K562 (cell line): ENCODE measurements around the gene GPRIN2. TPM values are rescaled to one million over a fixed set of nuclear protein-coding genes. Genes with fewer than 3 reads are reported as not detected.

ENCODE experiments used
- ATAC-seq: fragments of 200-7000 bp; cut with Tn5 transposase; 3 replicates; pipeline ENCODE4 v1.9.1; 2020; ENCODE audit warnings: moderate library complexity
- BruUV-seq: library from RNA; stranded (reverse); fragments of 400-500 nt; replicated peaks from 2 replicates; lab custom pipeline; 2021; lab: Mats Ljungman, UMichigan
- CTCF ChIA-PET: fragments of 300-600 bp; formaldehyde crosslinking; extraction: SDS; loops from one replicate; lab custom pipeline; 2021; ENCODE audit warnings: low intra/inter-chr PET ratio; lab: Yijun Ruan, JAX
- POLR2A ChIA-PET: fragments of 300-600, 350-650 bp; sonication (Branson Sonifier 250); formaldehyde crosslinking; extraction: SDS; loops from one replicate; lab custom pipeline; 2021; ENCODE audit warnings: antibody characterized with exemption, inconsistent platforms; lab: Yijun Ruan, JAX
- DNase-seq, 4 experiments: peaks; one replicate each; pipeline versions ENCODE4 v3.0.0 to v3.0.0-alpha.2; 2011 to 2018; ENCODE audit warnings: low spot score in 3 of 4, mixed read lengths in 3 of 4; ENCODE audit errors: extremely low read depth in 1 of 4
- FAIRE-seq: peaks from 2 replicates; lab custom pipeline; 2011; peaks lifted over from hg19 to GRCh38; lab: Jason Lieb, UNC
- H2AFZ ChIP-seq: 2 replicates; pipeline ENCODE4 v1.6.0; 2011; ENCODE audit warnings: low read depth, low read length, control low read depth, inconsistent platforms
- H3K27ac ChIP-seq: fragments of 200-600 bp; 3 replicates; pipeline ENCODE4 v1.8.0; 2011; ENCODE audit warnings: low read depth, mild to moderate bottlenecking, control low read depth, inconsistent platforms, low read length, moderate library complexity, mixed read lengths; ENCODE audit errors: extremely low read depth
- H3K27me3 ChIP-seq, 2 experiments: fragments of 300-600 bp in 1 of 2; 2 replicates in 1 of 2; 3 replicates in 1 of 2; pipeline versions ENCODE4 v1.6.0 to v1.8.0; 2011; ENCODE audit warnings: inconsistent platforms in 2 of 2, low read length in 2 of 2, mild to moderate bottlenecking in 1 of 2, mixed read lengths in 1 of 2, moderate library complexity in 1 of 2; ENCODE audit not compliant: control insufficient read depth in 2 of 2, insufficient read depth in 2 of 2
- H3K36me3 ChIP-seq: fragments of 300-600 bp; 3 replicates; pipeline ENCODE4 v1.8.0; 2011; ENCODE audit warnings: mild to moderate bottlenecking, low read length, inconsistent platforms; ENCODE audit not compliant: control insufficient read depth, insufficient read depth
- H3K4me1 ChIP-seq, 2 experiments: fragments of 200-600 bp in 1 of 2; replicated peaks in 1 of 2; 2 replicates in 1 of 2; 3 replicates in 1 of 2; pipeline versions ENCODE4 v1.5.1 to v1.8.0; 2011; ENCODE audit warnings: inconsistent platforms in 2 of 2, low read length in 2 of 2, mild to moderate bottlenecking in 1 of 2, mixed read lengths in 1 of 2, moderate library complexity in 1 of 2; ENCODE audit not compliant: control insufficient read depth in 2 of 2, insufficient read depth in 2 of 2
- H3K4me2 ChIP-seq: 2 replicates; pipeline ENCODE4 v1.6.1; 2011; ENCODE audit warnings: low read length, control low read depth, inconsistent platforms, mixed read lengths; ENCODE audit not compliant: insufficient read depth
- H3K4me3 ChIP-seq: fragments of 200-600 bp; sonication (generic), shearing (Covaris generic); 2 replicates; pipeline ENCODE4 v1.5.1; 2016; ENCODE audit warnings: control low read depth, inconsistent platforms
- H3K79me2 ChIP-seq: fragments of 200-600 bp; 3 replicates; pipeline ENCODE4 v1.8.0; 2011; ENCODE audit warnings: low read length, inconsistent platforms; ENCODE audit not compliant: control insufficient read depth, insufficient read depth
- H3K9ac ChIP-seq, 2 experiments: 2 replicates each; pipeline versions ENCODE4 v1.6.0 to v1.6.1; 2011; ENCODE audit warnings: low read depth in 2 of 2, low read length in 2 of 2, control low read depth in 1 of 2, inconsistent platforms in 1 of 2, mild to moderate bottlenecking in 1 of 2, mixed read lengths in 1 of 2; ENCODE audit not compliant: insufficient read depth in 1 of 2
- H3K9me1 ChIP-seq: one replicate; pipeline ENCODE4 v1.6.0; 2011; ENCODE audit warnings: inconsistent platforms, mild to moderate bottlenecking, low read length, moderate library complexity; ENCODE audit not compliant: control insufficient read depth, insufficient read depth
- H3K9me3 ChIP-seq: replicated peaks from 2 replicates; pipeline ENCODE4 v1.5.1; 2011; ENCODE audit warnings: low read depth, low read length, inconsistent platforms; ENCODE audit not compliant: control insufficient read depth, insufficient read depth
- H4K20me1 ChIP-seq: replicated peaks from 2 replicates; pipeline ENCODE4 v1.6.1; 2011; ENCODE audit warnings: low read length, inconsistent platforms, mixed read lengths; ENCODE audit not compliant: control insufficient read depth, insufficient read depth
- CTCFL ChIP-seq: IDR thresholded peaks from 2 replicates; pipeline ENCODE4 v1.6.1; 2011; ENCODE audit warnings: borderline replicate concordance, low read depth, mild to moderate bottlenecking, moderate library complexity, low read length; ENCODE audit not compliant: insufficient read depth, poor library complexity, severe bottlenecking
- EGR1 ChIP-seq: fragments of 450-650 bp; conservative IDR thresholded peaks from 2 replicates; pipeline ENCODE4 v1.6.1; 2017; ENCODE audit warnings: mild to moderate bottlenecking
- LEF1 ChIP-seq: fragments of 450-650 bp; IDR thresholded peaks from 2 replicates; pipeline ENCODE4 v1.6.1; 2016; ENCODE audit warnings: mild to moderate bottlenecking
- RFX5 ChIP-seq: IDR thresholded peaks from 2 replicates; pipeline ENCODE4 v1.6.1; 2011; ENCODE audit warnings: low read depth, mild to moderate bottlenecking, improper control_type of control experiment, low read length
- SRSF3 ChIP-seq: fragments of 200-400 bp; formaldehyde crosslinking; IDR thresholded peaks from 2 replicates; pipeline ENCODE4 v1.6.1; 2016; ENCODE audit warnings: mild to moderate bottlenecking, low read length, moderate library complexity; ENCODE audit not compliant: insufficient read depth
- USF1 ChIP-seq: sonication (generic); formaldehyde crosslinking; IDR thresholded peaks from 2 replicates; pipeline ENCODE4 v1.9.0; 2022; ENCODE audit warnings: mild to moderate bottlenecking, missing genetic modification reagents
- ZBTB11 ChIP-seq, 3 experiments: fragments of 200-800 bp in 1 of 3; fragments of 250-450 bp in 1 of 3; fragments of 450-650 bp in 1 of 3; sonication (Bioruptor Pico) in 1 of 3; sonication (Bioruptor generic) in 1 of 3; formaldehyde crosslinking in 1 of 3; IDR thresholded peaks; 2 replicates each; pipeline versions ENCODE4 v1.6.1 to v1.8.0; 2016 to 2022; ENCODE audit warnings: mild to moderate bottlenecking in 2 of 3, missing genetic modification characterization in 2 of 3, missing compliant biosample characterization in 1 of 3, moderate library complexity in 1 of 3
- ZC3H4 ChIP-seq: sonication (generic); formaldehyde crosslinking; IDR thresholded peaks from 2 replicates; pipeline ENCODE4 v1.9.0; 2021; ENCODE audit warnings: missing genetic modification reagents, borderline replicate concordance
- ZNF184 ChIP-seq: sonication (generic); formaldehyde crosslinking; IDR thresholded peaks from 2 replicates; pipeline ENCODE4 v1.5.0; 2020; ENCODE audit warnings: missing genetic modification reagents
- ZNF639 ChIP-seq, 2 experiments: fragments of 200-800 bp in 1 of 2; sonication (Bioruptor generic) in 1 of 2; sonication (generic) in 1 of 2; formaldehyde crosslinking in 1 of 2; IDR thresholded peaks in 1 of 2; conservative IDR thresholded peaks in 1 of 2; 2 replicates each; pipeline versions ENCODE4 v1.5.0 to v1.6.1; 2016 to 2020; ENCODE audit warnings: missing compliant biosample characterization in 1 of 2, missing genetic modification characterization in 1 of 2, missing genetic modification reagents in 1 of 2
- WGBS: fragments of 100-300 bp; shearing (Covaris generic); methylation state at CpG from one replicate; pipeline ENCODE4 v1.1.6; 2016; ENCODE audit warnings: low coverage, mixed read lengths; ENCODE audit not compliant: insufficient coverage; ENCODE audit errors: missing lambda C conversion rate; 5-methylcytosine and 5-hydroxymethylcytosine counted together
- in situ Hi-C: fragments of 300-500 bp; cut with MboI; formaldehyde crosslinking; loops from 4 replicates; pipeline ENCODE4 v1.15.0; 2018; ENCODE audit warnings: inconsistent platforms, mixed read lengths
- intact Hi-C: fragments of 100-400 bp; cut with micrococcal nuclease; formaldehyde crosslinking; loops from 2 replicates; pipeline ENCODE4 v1.14.2; 2022
- polyA plus RNA-seq, 8 experiments: library from polyadenylated mRNA; depleted of rRNA in 4 of 8; stranded (reverse) in 5 of 8; unstranded in 3 of 8; fragments of >200 nt; fragmentation: Nextera tagmentation in 2 of 8; fragmentation: Illumina TruSeq in 1 of 8; extraction: Ambion mirVana in 2 of 8; extraction: Trizol in 1 of 8; gene quantifications; 2 replicates each; pipeline versions ENCODE4 v1.2.1 to v1.2.3, GENCODE V29; 2011 to 2014; ENCODE audit warnings: inconsistent platforms in 1 of 8, missing spikeins in 1 of 8
- total RNA-seq, 7 experiments: library from RNA; depleted of rRNA in 6 of 7; stranded (reverse); fragments of >200 nt in 6 of 7; fragmentation: Illumina TruSeq in 2 of 7; extraction: Trizol in 2 of 7; gene quantifications; 2 replicates each; pipeline versions ENCODE4 v1.2.1 to v1.2.3, GENCODE V29; 2011 to 2021; ENCODE audit warnings: low replicate concordance in 1 of 7

Gene GPRIN2
- total and polyA plus RNA-seq, 9 of the 15 experiments (the other 6 are each of a cell fraction or from before 2014, with no cell fraction given), result not detected

GRCh38 chr10:46523119-46523961, 33.1 kb downstream of the GPRIN2 start:
- Histone ChIP-seq H3K4me3 (no peak overlapping the region), H3K4me1 (peaks cover 12 to 15% of the 10 kb centered on the region in 2 experiments; a peak in 4 of 5 replicates), H3K9ac (peak overlapping the region in 1 of 2 experiments; percentile 15; a peak in 1 of 4 replicates), H3K9me1 (no peaks in the 10 kb centered on the region), H3K9me3 (0 out of 2 replicates have a peak, but pooled peaks cover 6% of the 10 kb centered on the region), H3K27ac (no peak overlapping the region), H3K79me2 (no peaks in the 10 kb centered on the region), H3K4me2 (no peak overlapping the region), H3K27me3 (peaks cover 7 to 41% of the 10 kb centered on the region in 2 experiments; a peak in 4 of 5 replicates), H4K20me1 (no peaks in the 10 kb centered on the region; the same call in none of the 2 replicates), H2AFZ (no peak overlapping the region), H3K36me3 (no peaks in the 10 kb centered on the region)
- TF ChIP-seq LEF1 (no peak), ZC3H4 (CRISPR knock-in tag) (no peak), USF1 (peak; percentile 0; the same call in 1 of the 2 replicates), ZNF639 (CRISPR knock-in tag; conservative IDR thresholded peaks at IDR 0.05 in 1 of 2, IDR thresholded peaks at IDR 0.05 in 1 of 2) (0 out of 4 replicates have a peak, but pooled peaks of 1 of the 2 experiments have one; percentile 8), ZNF184 (CRISPR knock-in tag) (0 out of 2 replicates have a peak, but pooled peaks have one; percentile 15), SRSF3 (0 out of 2 replicates have a peak, but pooled peaks have one; percentile 17), ZBTB11 (CRISPR knock-in tag; IDR thresholded peaks at IDR 0.05) (no peak), EGR1 (0 out of 2 replicates have a peak, but pooled peaks have one; percentile 12), RFX5 (no peak), CTCFL (no peak)
- POLR2A ChIA-PET, result interaction anchor here (0.6 kb wide), 1 partner anchor 31 kb away, joined by 3 read pairs; no protein-coding TSS in a partner anchor
- in situ Hi-C loops (loop anchor here (5.0 kb wide), 1 partner anchor 1354 kb away; no protein-coding TSS in a partner anchor), intact Hi-C loops (no loop called here)
- WGBS, result 29% methylated on average over 12 of the region's 12 CpGs
- CTCF ChIA-PET, result no interaction called here
- ATAC-seq, result no peak
- DNase-seq, result no peak
- no peak for FAIRE-seq
- no TSS peak for BruUV-seq
